H1 (cell line): ENCODE measurements around the gene SLC6A19. TPM values are rescaled to one million over a fixed set of nuclear protein-coding genes. Genes with fewer than 3 reads are reported as not detected.

Experiments
- EGR1 ChIP-seq: IDR thresholded peaks from 2 replicates; pipeline ENCODE4 v1.6.1; 2011; ENCODE audit warnings: low read depth, low read length, borderline replicate concordance
- FOSL1 ChIP-seq: IDR thresholded peaks from 2 replicates; pipeline ENCODE4 v1.6.1; 2011; ENCODE audit warnings: mild to moderate bottlenecking, low read depth, low read length, moderate library complexity; ENCODE audit not compliant: insufficient read depth
- HDAC6 ChIP-seq: IDR thresholded peaks from one replicate; pipeline ENCODE4 v1.7.1; 2012; ENCODE audit warnings: low read depth, mild to moderate bottlenecking, inconsistent platforms, low read length, moderate library complexity
- SP4 ChIP-seq: IDR thresholded peaks from 2 replicates; pipeline ENCODE4 v1.6.1; 2012; ENCODE audit warnings: low read length, inconsistent platforms
- SRF ChIP-seq: IDR thresholded peaks from 2 replicates; pipeline ENCODE4 v1.6.1; 2011; ENCODE audit warnings: mild to moderate bottlenecking, low read depth, low read length, moderate library complexity
- TBP ChIP-seq: IDR thresholded peaks from 2 replicates; pipeline ENCODE4 v1.6.1; 2011; ENCODE audit warnings: low read depth, low read length, improper control_type of control experiment
- YY1 ChIP-seq: IDR thresholded peaks from 2 replicates; pipeline ENCODE4 v1.6.1; 2011; ENCODE audit warnings: low read depth, mild to moderate bottlenecking, low read length
- polyA plus RNA-seq, 7 experiments: library from polyadenylated mRNA; depleted of rRNA in 3 of 7; stranded (reverse) in 5 of 7; unstranded in 2 of 7; fragments of >200 nt in 5 of 7; fragments of 200-250 nt in 2 of 7; gene quantifications; 1 replicate in 5 of 7; 2 replicates in 1 of 7; 4 replicates in 1 of 7; pipeline versions ENCODE4 v1.2.1 to v1.2.3, GENCODE V29; 2011 to 2013; ENCODE audit warnings: missing spikeins in 2 of 7, mixed read lengths in 2 of 7
- total RNA-seq: library from RNA; stranded (reverse); fragmentation: NEBNext Ultra II Directional; extraction: Animal tissue kit (Norgen Biotek cat#: 25700); gene quantifications from 2 replicates; pipeline ENCODE4 v1.2.1, GENCODE V29; 2021

The SLC6A19 gene
- total and polyA plus RNA-seq, 2 of the 8 experiments (the other 6 are each of a cell fraction or from before 2014, with no cell fraction given): 0.02 TPM; not detected in 1

GRCh38 chr5:1219768-1220100, 18.3 kb downstream of the SLC6A19 start (continued):
- TF ChIP-seq FOSL1 (no peak), SRF (no peak), HDAC6 (no peak), TBP (no peak), SP4 (no peak), EGR1 (no peak), YY1 (no peak)
- TF ChIP-seq, all 59 proteins: peak for 0
